K562 (cell line): Measurements from ENCODE around the gene PHF5A. TPM values are rescaled to one million over a fixed set of nuclear protein-coding genes. Genes with fewer than 3 reads are reported as not detected.
A peak's percentile ranks its signal among the peaks of the same experiment; 100 is the strongest.

Source experiments
- CBX3 ChIP-seq, 2 experiments: IDR thresholded peaks; 1 replicate in 1 of 2; 2 replicates in 1 of 2; pipeline ENCODE4 v1.6.1; 2012; ENCODE audit warnings: inconsistent platforms in 2 of 2, low read length in 2 of 2, borderline replicate concordance in 1 of 2, control low read depth in 1 of 2
- COPS2 ChIP-seq: fragments of 450-650 bp; conservative IDR thresholded peaks from 2 replicates; pipeline ENCODE4 v1.6.1; 2016; ENCODE audit warnings: mild to moderate bottlenecking, moderate library complexity
- FOSL1 ChIP-seq: fragments of 200-800 bp; sonication (Bioruptor generic); conservative IDR thresholded peaks from 2 replicates; pipeline ENCODE4 v1.6.1; 2016; ENCODE audit warnings: missing genetic modification characterization, missing compliant biosample characterization
- MAZ ChIP-seq, 2 experiments: fragments of 450-650 bp in 1 of 2; sonication (generic) in 1 of 2; formaldehyde crosslinking; IDR thresholded peaks in 1 of 2; conservative IDR thresholded peaks in 1 of 2; 2 replicates each; pipeline versions ENCODE4 v1.4.0 to v1.5.0; 2020; ENCODE audit warnings: mild to moderate bottlenecking in 1 of 2, missing genetic modification reagents in 1 of 2
- NFE2 ChIP-seq: IDR thresholded peaks from 2 replicates; pipeline ENCODE4 v1.6.1; 2014; ENCODE audit warnings: antibody characterized with exemption, low read depth
- NFIX ChIP-seq: fragments of 250-450 bp; sonication (Bioruptor Pico); IDR thresholded peaks from 2 replicates; pipeline ENCODE4 v1.4.0; 2020; ENCODE audit warnings: low read depth, mild to moderate bottlenecking, moderate library complexity
- NFRKB ChIP-seq: fragments of 450-650 bp; IDR thresholded peaks from 2 replicates; pipeline ENCODE4 v1.6.1; 2016; ENCODE audit warnings: low read depth
- OTX1 ChIP-seq: fragments of 450-650 bp; formaldehyde crosslinking; IDR thresholded peaks from 2 replicates; pipeline ENCODE4 v1.4.0; 2022; ENCODE audit warnings: mild to moderate bottlenecking
- RBM14 ChIP-seq: fragments of 200-400 bp; formaldehyde crosslinking; IDR thresholded peaks from 2 replicates; pipeline ENCODE4 v1.6.1; 2018; ENCODE audit warnings: low read depth, mild to moderate bottlenecking, low read length, moderate library complexity, borderline replicate concordance; ENCODE audit not compliant: insufficient read depth
- SIX5 ChIP-seq, 2 experiments: IDR thresholded peaks; 2 replicates each; pipeline ENCODE4 v1.6.1; 2011; ENCODE audit warnings: low read length in 2 of 2, borderline replicate concordance in 1 of 2, low read depth in 1 of 2, mild to moderate bottlenecking in 1 of 2, moderate library complexity in 1 of 2; ENCODE audit not compliant: insufficient read depth in 1 of 2
- SNIP1 ChIP-seq: fragments of 450-650 bp; IDR thresholded peaks from 2 replicates; pipeline ENCODE4 v1.7.1; 2017; ENCODE audit warnings: low read depth, mild to moderate bottlenecking
- TCF3 ChIP-seq: sonication (generic); formaldehyde crosslinking; IDR thresholded peaks from 2 replicates; pipeline ENCODE4 v1.4.0; 2020; ENCODE audit warnings: mild to moderate bottlenecking, missing genetic modification reagents
- ZBED1 ChIP-seq: IDR thresholded peaks from 2 replicates; pipeline ENCODE4 v1.6.1; 2014
- ZNF717 ChIP-seq: fragments of 250-450 bp; sonication (Bioruptor Pico); IDR thresholded peaks from 2 replicates; pipeline ENCODE4 v1.5.0; 2021
- ZNF780A ChIP-seq: fragments of 250-450 bp; sonication (Bioruptor Pico); IDR thresholded peaks from 2 replicates; pipeline ENCODE4 v1.5.0; 2021; ENCODE audit warnings: mild to moderate bottlenecking
- polyA plus RNA-seq, 8 experiments: library from polyadenylated mRNA; depleted of rRNA in 4 of 8; stranded (reverse) in 5 of 8; unstranded in 3 of 8; fragments of >200 nt; fragmentation: Nextera tagmentation in 2 of 8; fragmentation: Illumina TruSeq in 1 of 8; extraction: Ambion mirVana in 2 of 8; extraction: Trizol in 1 of 8; gene quantifications; 2 replicates each; pipeline versions ENCODE4 v1.2.1 to v1.2.3, GENCODE V29; 2011 to 2014; ENCODE audit warnings: inconsistent platforms in 1 of 8, missing spikeins in 1 of 8
- total RNA-seq, 7 experiments: library from RNA; depleted of rRNA in 6 of 7; stranded (reverse); fragments of >200 nt in 6 of 7; fragmentation: Illumina TruSeq in 2 of 7; extraction: Trizol in 2 of 7; gene quantifications; 2 replicates each; pipeline versions ENCODE4 v1.2.1 to v1.2.3, GENCODE V29; 2011 to 2021; ENCODE audit warnings: low replicate concordance in 1 of 7
- TF ChIP-seq, protein P1 (sequence below): sonication (generic); formaldehyde crosslinking; IDR thresholded peaks from 2 replicates; pipeline ENCODE4 v1.4.0; 2020; ENCODE audit warnings: mild to moderate bottlenecking, missing genetic modification reagents
- TF ChIP-seq, protein P2 (sequence below), 2 experiments: fragments of 250-450 bp in 1 of 2; fragments of 450-650 bp in 1 of 2; sonication (Bioruptor Pico) in 1 of 2; IDR thresholded peaks; 2 replicates each; pipeline versions ENCODE4 v1.6.1 to v1.8.0; 2016 to 2021; ENCODE audit warnings: mild to moderate bottlenecking in 2 of 2, moderate library complexity in 2 of 2, missing compliant biosample characterization in 1 of 2, missing genetic modification characterization in 1 of 2
- TF ChIP-seq, protein P3 (sequence below), 2 experiments: fragments of 450-650 bp in 1 of 2; IDR thresholded peaks; 2 replicates each; pipeline ENCODE4 v1.6.1; 2011 to 2017; ENCODE audit warnings: low read depth in 2 of 2, antibody characterized with exemption in 1 of 2, borderline replicate concordance in 1 of 2, low read length in 1 of 2, mild to moderate bottlenecking in 1 of 2, mixed read lengths in 1 of 2; ENCODE audit not compliant: control insufficient read depth in 1 of 2
- TF ChIP-seq, protein P4 (sequence below): fragments of 250-450 bp; sonication (Bioruptor Pico); IDR thresholded peaks from 2 replicates; pipeline ENCODE4 v1.4.0; 2020; ENCODE audit warnings: borderline replicate concordance

PHF5A gene
- total and polyA plus RNA-seq, 9 of the 15 experiments (the other 6 are each of a cell fraction or from before 2014, with no cell fraction given) = 14.2 to 144 (median 101) TPM

DNA sequence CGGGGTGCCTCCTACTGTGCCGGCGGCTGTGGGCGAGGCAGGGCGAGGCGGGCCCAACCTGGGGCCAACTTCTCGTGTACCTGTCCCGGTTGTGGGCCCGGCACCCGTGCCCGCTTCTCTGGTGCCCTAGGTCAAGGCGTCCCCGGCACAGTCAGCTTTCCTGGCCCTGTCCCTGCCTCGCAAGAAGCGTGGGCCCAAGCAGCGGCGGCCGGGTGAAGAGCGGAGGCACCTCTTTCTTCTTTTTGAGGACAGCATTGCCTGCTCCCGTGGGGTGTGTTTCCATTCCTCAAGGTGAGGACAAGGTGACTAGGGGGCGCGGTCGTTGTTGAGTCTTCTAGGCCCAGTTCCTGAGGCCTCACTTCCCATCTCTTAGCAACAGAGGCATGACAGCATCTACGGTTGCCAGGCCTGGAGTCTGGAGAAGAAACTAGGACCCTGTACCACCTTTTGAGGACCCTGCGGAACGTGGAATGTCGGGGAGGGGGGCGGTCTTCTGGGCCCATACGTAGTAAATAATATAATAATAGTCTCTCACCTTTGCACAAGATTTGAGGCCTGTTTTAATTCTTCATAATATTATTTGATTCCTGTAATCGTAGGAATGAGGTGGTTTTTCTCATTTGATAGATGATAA, 843 bp upstream of the PHF5A start (continued):
- TF ChIP-seq CBX3 (IDR thresholded peaks at IDR 0.05; ENCODE audit: borderline replicate concordance in 1 of 2, low read length in 2 of 2) (no peak), ZNF717 (no peak), COPS2 (no peak), ZNF780A (no peak), NFRKB (peak; percentile 19), NFIX (CRISPR knock-in tag) (no peak), NFE2 (no peak), SNIP1 (no peak), SIX5 (IDR thresholded peaks at IDR 0.05; ENCODE audit: borderline replicate concordance in 1 of 2, insufficient read depth in 1 of 2, low read depth in 1 of 2, low read length in 2 of 2) (no peak), RBM14 (no peak), OTX1 (CRISPR knock-in tag) (no peak), MAZ (CRISPR knock-in tag; conservative IDR thresholded peaks at IDR 0.05 in 1 of 2, IDR thresholded peaks at IDR 0.05 in 1 of 2) (0 out of 4 replicates have a peak, but pooled peaks of 1 of the 2 experiments have one; percentile 31), TCF3 (CRISPR knock-in tag) (no peak), FOSL1 (peak; percentile 45; the same call in 1 of the 2 replicates), ZBED1 (no peak)
- TF ChIP-seq, protein P1, sequence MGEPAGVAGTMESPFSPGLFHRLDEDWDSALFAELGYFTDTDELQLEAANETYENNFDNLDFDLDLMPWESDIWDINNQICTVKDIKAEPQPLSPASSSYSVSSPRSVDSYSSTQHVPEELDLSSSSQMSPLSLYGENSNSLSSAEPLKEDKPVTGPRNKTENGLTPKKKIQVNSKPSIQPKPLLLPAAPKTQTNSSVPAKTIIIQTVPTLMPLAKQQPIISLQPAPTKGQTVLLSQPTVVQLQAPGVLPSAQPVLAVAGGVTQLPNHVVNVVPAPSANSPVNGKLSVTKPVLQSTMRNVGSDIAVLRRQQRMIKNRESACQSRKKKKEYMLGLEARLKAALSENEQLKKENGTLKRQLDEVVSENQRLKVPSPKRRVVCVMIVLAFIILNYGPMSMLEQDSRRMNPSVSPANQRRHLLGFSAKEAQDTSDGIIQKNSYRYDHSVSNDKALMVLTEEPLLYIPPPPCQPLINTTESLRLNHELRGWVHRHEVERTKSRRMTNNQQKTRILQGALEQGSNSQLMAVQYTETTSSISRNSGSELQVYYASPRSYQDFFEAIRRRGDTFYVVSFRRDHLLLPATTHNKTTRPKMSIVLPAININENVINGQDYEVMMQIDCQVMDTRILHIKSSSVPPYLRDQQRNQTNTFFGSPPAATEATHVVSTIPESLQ (CRISPR knock-in tag) = no peak
- TF ChIP-seq, protein P2, sequence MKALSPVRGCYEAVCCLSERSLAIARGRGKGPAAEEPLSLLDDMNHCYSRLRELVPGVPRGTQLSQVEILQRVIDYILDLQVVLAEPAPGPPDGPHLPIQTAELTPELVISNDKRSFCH (CRISPR knock-in tag; IDR thresholded peaks at IDR 0.05) = no peak
- TF ChIP-seq, protein P2 (tag; IDR thresholded peaks at IDR 0.05) = 0 out of 2 replicates have a peak, but pooled peaks have one; percentile 39
- TF ChIP-seq, protein P3, sequence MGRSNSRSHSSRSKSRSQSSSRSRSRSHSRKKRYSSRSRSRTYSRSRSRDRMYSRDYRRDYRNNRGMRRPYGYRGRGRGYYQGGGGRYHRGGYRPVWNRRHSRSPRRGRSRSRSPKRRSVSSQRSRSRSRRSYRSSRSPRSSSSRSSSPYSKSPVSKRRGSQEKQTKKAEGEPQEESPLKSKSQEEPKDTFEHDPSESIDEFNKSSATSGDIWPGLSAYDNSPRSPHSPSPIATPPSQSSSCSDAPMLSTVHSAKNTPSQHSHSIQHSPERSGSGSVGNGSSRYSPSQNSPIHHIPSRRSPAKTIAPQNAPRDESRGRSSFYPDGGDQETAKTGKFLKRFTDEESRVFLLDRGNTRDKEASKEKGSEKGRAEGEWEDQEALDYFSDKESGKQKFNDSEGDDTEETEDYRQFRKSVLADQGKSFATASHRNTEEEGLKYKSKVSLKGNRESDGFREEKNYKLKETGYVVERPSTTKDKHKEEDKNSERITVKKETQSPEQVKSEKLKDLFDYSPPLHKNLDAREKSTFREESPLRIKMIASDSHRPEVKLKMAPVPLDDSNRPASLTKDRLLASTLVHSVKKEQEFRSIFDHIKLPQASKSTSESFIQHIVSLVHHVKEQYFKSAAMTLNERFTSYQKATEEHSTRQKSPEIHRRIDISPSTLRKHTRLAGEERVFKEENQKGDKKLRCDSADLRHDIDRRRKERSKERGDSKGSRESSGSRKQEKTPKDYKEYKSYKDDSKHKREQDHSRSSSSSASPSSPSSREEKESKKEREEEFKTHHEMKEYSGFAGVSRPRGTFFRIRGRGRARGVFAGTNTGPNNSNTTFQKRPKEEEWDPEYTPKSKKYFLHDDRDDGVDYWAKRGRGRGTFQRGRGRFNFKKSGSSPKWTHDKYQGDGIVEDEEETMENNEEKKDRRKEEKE (IDR thresholded peaks at IDR 0.05; ENCODE audit: borderline replicate concordance in 1 of 2, control insufficient read depth in 1 of 2, low read depth in 2 of 2, low read length in 1 of 2) = no peak
- TF ChIP-seq, protein P4, sequence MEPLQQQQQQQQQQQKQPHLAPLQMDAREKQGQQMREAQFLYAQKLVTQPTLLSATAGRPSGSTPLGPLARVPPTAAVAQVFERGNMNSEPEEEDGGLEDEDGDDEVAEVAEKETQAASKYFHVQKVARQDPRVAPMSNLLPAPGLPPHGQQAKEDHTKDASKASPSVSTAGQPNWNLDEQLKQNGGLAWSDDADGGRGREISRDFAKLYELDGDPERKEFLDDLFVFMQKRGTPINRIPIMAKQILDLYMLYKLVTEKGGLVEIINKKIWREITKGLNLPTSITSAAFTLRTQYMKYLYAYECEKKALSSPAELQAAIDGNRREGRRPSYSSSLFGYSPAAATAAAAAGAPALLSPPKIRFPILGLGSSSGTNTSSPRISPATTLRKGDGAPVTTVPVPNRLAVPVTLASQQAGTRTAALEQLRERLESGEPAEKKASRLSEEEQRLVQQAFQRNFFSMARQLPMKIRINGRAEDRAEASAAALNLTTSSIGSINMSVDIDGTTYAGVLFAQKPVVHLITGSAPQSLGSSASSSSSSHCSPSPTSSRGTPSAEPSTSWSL (CRISPR knock-in tag) = no peak
